ENCODE data around the gene CSF1.
"Not testable (repeated sequence)": the region's sequence is repeated elsewhere in the genome, so short reads cannot be mapped to it uniquely, and the experiment has no call there.

The CSF1 gene

GRCh38 chr1:109910123-109910962 is at the start of gene CSF1:
Gene CSF1 (plus strand): TSS chr1:109910849. CDS start chr1:109911024, 175 bp downstream.
- H3K27ac ChIP-seq (ENCODE audit: poor library complexity, severe bottlenecking), result no peak within 1 kb of the TSS
- peak; percentile 66 for ATAC-seq (ENCODE audit: low read depth)
- peak within 1 kb of the TSS; percentile 70 for H3K4me3 ChIP-seq (ENCODE audit: severe bottlenecking)
- no peaks in the 10 kb centered on the region for H3K36me3 ChIP-seq (ENCODE audit: low read depth)
- H3K9me3 ChIP-seq (ENCODE audit: severe bottlenecking), result no peaks in the 10 kb centered on the region
- H3K27me3 ChIP-seq (ENCODE audit: insufficient read depth, poor library complexity, severe bottlenecking), result no peaks in the 10 kb centered on the region
- peaks cover 11% of the 10 kb centered on the region for H3K4me1 ChIP-seq (ENCODE audit: insufficient read depth, poor library complexity, severe bottlenecking)
- peak; percentile 62 for DNase-seq (ENCODE audit: low spot score)
- TF ChIP-seq CTCF (IDR thresholded peaks at IDR 0.05; ENCODE audit: poor library complexity, severe bottlenecking), result no peak

GRCh38 chr1:109861616-109862015 is 49.0 kb upstream of the CSF1 start:
- not testable (repeated sequence) for H3K9me3 ChIP-seq (ENCODE audit: severe bottlenecking); H3K27me3 ChIP-seq (ENCODE audit: insufficient read depth, poor library complexity, severe bottlenecking); H3K4me1 ChIP-seq (ENCODE audit: insufficient read depth, poor library complexity, severe bottlenecking); H3K4me3 ChIP-seq (ENCODE audit: severe bottlenecking); H3K36me3 ChIP-seq (ENCODE audit: low read depth); H3K27ac ChIP-seq (ENCODE audit: poor library complexity, severe bottlenecking); ATAC-seq (ENCODE audit: low read depth); DNase-seq (ENCODE audit: low spot score)

- DNase-seq (ENCODE audit: low spot score), result no peak
- no peak overlapping the region for H3K27ac ChIP-seq (ENCODE audit: poor library complexity, severe bottlenecking)
- no peaks in the 10 kb centered on the region for H3K9me3 ChIP-seq (ENCODE audit: severe bottlenecking)
- H3K36me3 ChIP-seq (ENCODE audit: low read depth), result no peaks in the 10 kb centered on the region
- ATAC-seq (ENCODE audit: low read depth), result no peak
- TF ChIP-seq CTCF (IDR thresholded peaks at IDR 0.05; ENCODE audit: poor library complexity, severe bottlenecking), result no peak
- no peak overlapping the region for H3K4me3 ChIP-seq (ENCODE audit: severe bottlenecking)
- H3K4me1 ChIP-seq (ENCODE audit: insufficient read depth, poor library complexity, severe bottlenecking), result no peaks in the 10 kb centered on the region
- H3K27me3 ChIP-seq (ENCODE audit: insufficient read depth, poor library complexity, severe bottlenecking), result no peaks in the 10 kb centered on the region
Observed at GRCh38 chr1:109863667-109864046, 47.0 kb upstream of the CSF1 start.

GRCh38 chr1:109864047-109864822 is 46.4 kb upstream of the CSF1 start:
- no peak overlapping the region for H3K27ac ChIP-seq (ENCODE audit: poor library complexity, severe bottlenecking)
- ATAC-seq (ENCODE audit: low read depth) (no peak), DNase-seq (ENCODE audit: low spot score) (no peak)
- TF ChIP-seq CTCF (IDR thresholded peaks at IDR 0.05; ENCODE audit: poor library complexity, severe bottlenecking), result no peak
- no peaks in the 10 kb centered on the region for H3K9me3 ChIP-seq (ENCODE audit: severe bottlenecking)
- H3K36me3 ChIP-seq (ENCODE audit: low read depth), result no peaks in the 10 kb centered on the region
- H3K27me3 ChIP-seq (ENCODE audit: insufficient read depth, poor library complexity, severe bottlenecking), result no peaks in the 10 kb centered on the region
- H3K4me3 ChIP-seq (ENCODE audit: severe bottlenecking), result no peak overlapping the region
- no peaks in the 10 kb centered on the region for H3K4me1 ChIP-seq (ENCODE audit: insufficient read depth, poor library complexity, severe bottlenecking)

- DNase-seq (ENCODE audit: low spot score), result no peak
- no peaks in the 10 kb centered on the region for H3K4me1 ChIP-seq (ENCODE audit: insufficient read depth, poor library complexity, severe bottlenecking)
- H3K9me3 ChIP-seq (ENCODE audit: severe bottlenecking), result no peaks in the 10 kb centered on the region
- no peak overlapping the region for H3K27ac ChIP-seq (ENCODE audit: poor library complexity, severe bottlenecking)
- no peak for ATAC-seq (ENCODE audit: low read depth)
- H3K27me3 ChIP-seq (ENCODE audit: insufficient read depth, poor library complexity, severe bottlenecking), result no peaks in the 10 kb centered on the region
- no peaks in the 10 kb centered on the region for H3K36me3 ChIP-seq (ENCODE audit: low read depth)
- H3K4me3 ChIP-seq (ENCODE audit: severe bottlenecking), result no peak overlapping the region
- no peak for TF ChIP-seq CTCF (IDR thresholded peaks at IDR 0.05; ENCODE audit: poor library complexity, severe bottlenecking)
Observed at GRCh38 chr1:109864930-109865612, 45.6 kb upstream of the CSF1 start.

All from RWPE2 (cell line).